Measurements from ENCODE around the gene TSPOAP1.

- no peak for TF ChIP-seq CTCF (IDR thresholded peaks at IDR 0.05)
- no peak for TF ChIP-seq POLR2A (IDR thresholded peaks at IDR 0.05)
- TF ChIP-seq POLR2AphosphoS5 (IDR thresholded peaks at IDR 0.05): no peak
Observed at GRCh38 chr17:58337210-58337599, 8.6 kb upstream of the TSPOAP1 start.
